Stimulated activated CD4-positive, alpha-beta T cell treated with anti-CD3 and anti-CD28 coated beads, Interleukin-12 subunit alpha, Interleukin-12 subunit beta, amount 100 ng/mL, for 48 hours (primary cell): Measurements from ENCODE around the gene RC3H2.
"Not testable (repeated sequence)": the region's sequence is repeated elsewhere in the genome, so short reads cannot be mapped to it uniquely, and the experiment has no call there.

Experiments
- DNase-seq, 3 donors: peaks; one replicate each; pipeline ENCODE4 v3.0.0-alpha.2; 2020; ENCODE audit warnings: low read depth in 2 of 3, low spot score in 1 of 3

The RC3H2 gene

DNA sequence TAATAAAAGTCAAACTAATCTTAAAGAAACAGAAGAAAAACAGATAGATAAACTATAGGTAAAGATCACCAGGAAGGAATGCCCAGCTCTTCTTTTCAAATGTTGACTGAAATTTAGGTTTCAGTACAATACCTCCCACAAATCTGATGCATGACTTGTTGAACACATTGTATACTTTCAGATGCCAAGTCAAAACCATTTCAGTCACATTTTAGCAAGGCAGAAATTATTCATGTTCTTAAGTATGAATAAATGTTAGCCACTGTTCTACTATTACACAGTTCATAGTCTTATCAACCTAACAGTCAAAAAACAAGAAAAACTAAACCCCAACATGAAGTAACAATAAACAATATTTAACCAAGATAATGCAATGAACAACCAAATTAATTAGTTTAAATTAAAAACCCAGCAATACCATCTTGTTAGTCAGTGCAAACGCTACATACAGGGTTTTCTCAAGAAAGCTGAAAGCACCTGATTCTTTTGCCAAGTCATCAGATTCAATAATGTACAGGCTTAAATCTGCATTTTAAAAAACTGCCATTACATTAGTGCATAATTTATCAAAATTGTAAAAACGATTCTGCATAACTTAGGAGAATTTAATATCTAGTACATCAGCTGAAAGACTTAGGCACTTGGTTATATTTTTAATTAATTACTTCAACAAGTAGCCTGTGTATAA is 56.8 kb downstream of the RC3H2 start:
- no peak for DNase-seq

DNA sequence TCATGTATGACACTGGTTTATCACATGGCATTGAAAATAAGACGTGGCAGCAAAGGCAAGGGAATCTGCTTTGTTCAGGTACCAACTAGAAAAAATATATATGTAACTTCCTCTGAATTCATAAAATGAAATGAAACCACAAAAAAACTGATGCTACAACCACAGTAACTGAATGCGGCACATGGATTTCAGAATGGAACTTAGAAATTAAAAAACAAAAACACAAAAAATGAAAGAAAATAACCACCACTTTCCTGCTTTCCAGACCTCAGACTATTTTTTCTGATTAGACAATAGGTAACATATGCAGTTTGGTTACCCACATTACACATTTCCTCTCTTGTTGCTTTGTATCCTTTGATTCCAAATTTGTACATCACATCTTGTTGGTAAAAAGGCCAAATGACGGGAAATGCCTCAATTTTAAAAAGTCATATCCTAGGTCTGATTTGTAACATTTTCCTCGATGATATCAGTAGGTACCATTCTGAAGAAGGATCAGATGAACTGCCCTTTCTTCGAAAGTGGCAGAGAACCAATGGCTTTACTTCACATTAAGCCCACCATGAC is 58.7 kb downstream of the RC3H2 start:
- DNase-seq, result no peak

DNA sequence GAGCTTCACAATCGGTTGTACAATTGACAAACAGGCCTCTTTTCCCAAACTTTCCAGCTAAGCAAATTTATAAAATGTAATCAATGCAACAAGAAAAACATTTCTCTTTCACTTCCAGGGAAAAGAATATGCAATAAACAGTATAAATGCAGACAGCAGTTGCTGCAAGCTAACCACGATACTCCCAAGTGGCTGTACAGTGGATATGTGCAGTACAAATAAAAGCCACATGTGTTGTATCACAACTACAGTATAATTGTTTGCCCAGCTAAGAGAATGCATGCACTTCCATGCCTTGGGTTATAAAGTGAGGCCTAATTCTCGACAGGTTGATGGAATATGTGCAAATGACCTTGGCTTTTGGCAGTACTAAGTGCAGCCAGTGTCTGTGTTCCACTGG is 60.0 kb downstream of the RC3H2 start:
- no peak for DNase-seq

- DNase-seq, result no peak
Measured at GRCh38 chr9:122844137-122844536, 61.0 kb downstream of the RC3H2 start.

- DNase-seq, result no peak
Measured at GRCh38 chr9:122841501-122841900, 63.7 kb downstream of the RC3H2 start.

- not testable (repeated sequence) for DNase-seq
Measured at GRCh38 chr9:122838441-122838840, 66.7 kb downstream of the RC3H2 start.

- no peak for DNase-seq
Measured at GRCh38 chr9:122837266-122837850, 67.8 kb downstream of the RC3H2 start.

GRCh38 chr9:122835313-122835731 is 69.8 kb downstream of the RC3H2 start:
- DNase-seq, result no peak

GRCh38 chr9:122832194-122832593 is 73.0 kb downstream of the RC3H2 start:
- no peak for DNase-seq

- DNase-seq, result not testable (repeated sequence)
Measured at GRCh38 chr9:122828965-122829284, 76.2 kb downstream of the RC3H2 start.

DNA sequence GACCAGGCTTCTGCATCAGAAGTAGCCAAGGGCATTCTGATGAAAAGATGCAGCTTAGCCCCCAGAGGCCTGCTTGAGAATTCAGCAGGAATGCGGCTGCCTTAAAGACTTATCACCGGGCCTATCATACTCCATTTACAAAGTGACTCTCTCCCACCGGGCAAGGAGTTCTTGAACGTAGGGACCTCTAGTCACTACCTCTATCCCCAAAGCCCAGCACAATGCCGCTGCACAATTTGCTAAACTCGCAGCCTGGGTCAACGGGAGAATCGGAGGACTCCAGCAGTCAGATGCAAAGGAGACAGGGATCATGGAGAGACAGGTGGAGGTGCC is 77.4 kb downstream of the RC3H2 start:
- DNase-seq, result no peak

GRCh38 chr9:122822938-122823337 is 82.2 kb downstream of the RC3H2 start:
- DNase-seq, result no peak

DNA sequence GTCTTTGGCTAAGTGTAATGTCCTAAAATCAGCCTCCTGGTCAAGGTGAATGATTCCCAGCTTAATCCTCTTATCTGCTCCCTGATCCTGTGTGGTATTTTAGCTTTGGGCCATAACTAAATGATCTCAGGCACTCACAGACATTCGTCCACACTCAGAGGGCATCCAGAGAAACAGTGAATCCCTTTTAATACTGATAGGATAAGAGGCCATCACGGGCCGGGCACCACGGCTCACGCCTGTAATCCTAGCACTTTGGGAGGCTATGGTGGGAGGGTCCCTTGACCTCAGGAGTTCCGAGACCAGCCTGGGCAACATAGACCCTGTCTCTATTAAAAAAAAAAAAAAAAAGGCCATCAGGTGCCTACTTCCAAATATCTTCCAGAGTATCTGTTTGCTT is 83.1 kb downstream of the RC3H2 start:
- DNase-seq, result no peak

GRCh38 chr9:122821278-122821943 is 83.7 kb downstream of the RC3H2 start:
- DNase-seq, result no peak

GRCh38 chr9:122820490-122820845 is 84.7 kb downstream of the RC3H2 start:
- DNase-seq, result no peak

GRCh38 chr9:122819791-122820489 is 85.2 kb downstream of the RC3H2 start:
- no peak for DNase-seq

DNA sequence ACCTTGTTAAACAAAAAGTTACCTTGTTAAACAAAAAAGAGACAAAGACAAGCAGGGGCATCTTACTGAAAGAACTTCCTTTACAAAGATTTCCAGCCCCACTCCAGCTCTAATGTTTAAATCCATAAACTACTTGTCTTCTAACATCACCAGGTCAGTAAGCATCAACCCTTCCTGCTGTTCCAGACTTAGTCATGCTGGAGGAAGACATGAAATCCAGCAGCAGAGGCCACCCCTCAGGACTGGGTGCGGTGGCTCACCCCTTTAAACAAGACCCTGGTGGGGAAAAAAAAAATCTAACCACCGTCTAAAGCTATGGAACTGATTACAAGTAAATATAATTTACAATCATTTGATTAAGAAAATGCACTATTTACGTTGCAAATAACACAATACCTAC is 85.8 kb downstream of the RC3H2 start:
- DNase-seq, result no peak

DNA sequence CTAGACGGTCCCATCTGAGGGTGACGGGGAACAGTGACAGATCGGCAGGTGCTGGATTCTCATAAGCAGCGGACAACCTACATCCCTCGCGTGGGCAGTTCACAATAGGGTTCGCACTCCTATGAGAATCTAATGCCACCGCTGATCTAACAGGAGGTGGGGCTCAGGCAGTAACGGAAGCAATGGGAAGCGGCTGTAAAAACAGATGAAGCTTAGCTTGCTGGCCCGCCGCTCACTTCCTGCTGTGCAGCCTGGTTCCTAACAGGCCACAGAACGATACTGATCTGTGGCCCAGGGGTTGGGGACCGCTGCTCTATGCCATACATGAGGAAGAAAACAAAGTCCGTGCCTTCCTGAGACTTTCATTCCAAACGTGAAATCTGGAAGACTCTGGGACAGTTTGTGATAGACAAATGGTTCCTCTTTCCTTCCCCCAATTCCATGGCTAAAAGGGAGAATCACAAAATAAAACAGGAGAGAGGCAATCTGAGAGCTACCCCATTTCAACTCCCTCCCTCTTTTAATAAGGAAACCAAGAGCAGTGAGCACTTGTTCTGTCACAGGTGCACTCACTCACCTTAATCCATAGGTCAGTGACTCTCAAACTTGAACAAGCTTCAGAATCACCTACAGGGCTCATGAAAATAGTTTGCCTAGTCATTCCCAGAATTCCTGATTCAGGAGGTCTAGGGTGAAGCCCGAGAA is 88.8 kb downstream of the RC3H2 start:
- DNase-seq, result peak in 2 of 3 donors; percentile 24 to 34

DNA sequence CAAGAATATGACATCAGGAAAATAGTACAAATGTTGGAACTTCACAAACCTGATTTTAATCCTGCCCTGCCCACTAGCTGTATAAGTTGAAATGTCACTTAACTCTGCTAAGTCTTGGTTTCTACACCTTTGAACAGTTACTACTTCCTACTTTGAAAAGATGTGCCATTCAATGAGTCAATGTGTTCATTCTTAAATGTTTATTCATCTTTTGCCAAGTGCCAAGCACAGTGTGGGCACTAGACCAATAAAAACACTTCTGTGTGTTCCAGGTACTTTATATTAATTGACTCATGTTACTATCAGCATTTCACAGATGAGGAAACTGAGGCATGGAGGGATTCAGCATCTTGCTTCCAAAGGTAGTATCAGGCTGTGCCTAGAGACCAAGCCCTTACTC is 89.6 kb downstream of the RC3H2 start:
- no peak for DNase-seq

GRCh38 chr9:122814545-122814944 is 90.6 kb downstream of the RC3H2 start:
- no peak for DNase-seq

DNA sequence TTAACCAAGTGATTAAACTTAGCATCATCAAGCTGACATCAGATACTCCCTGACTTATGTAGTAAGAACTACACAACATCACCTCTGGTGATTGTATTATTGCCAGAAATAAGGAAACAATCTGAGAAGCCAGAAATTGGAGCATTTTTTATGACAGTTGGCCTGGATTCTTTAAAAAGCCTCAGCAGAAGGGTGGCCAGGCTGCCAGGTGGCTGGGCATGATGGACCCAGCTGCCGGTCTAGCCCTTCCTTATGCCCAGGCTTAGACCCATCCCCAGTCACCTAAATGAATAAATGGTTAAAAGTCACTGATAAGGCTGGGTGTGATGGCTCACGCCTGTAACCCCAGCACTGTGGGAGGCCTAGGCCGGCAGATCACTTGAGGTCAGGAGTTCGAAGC is 92.4 kb downstream of the RC3H2 start:
- no peak for DNase-seq
